Activated CD4-positive, alpha-beta T cell treated with anti-CD3 and anti-CD28 coated beads, Interleukin-2, amount 50 U/mL, for 1 hour (primary cell): ENCODE results near the gene IDS.
"Not testable (repeated sequence)": the region's sequence is repeated elsewhere in the genome, so short reads cannot be mapped to it uniquely, and the experiment has no call there.

Source experiments
- DNase-seq: peaks from one replicate; pipeline ENCODE4 v3.0.0-alpha.2; 2020

The IDS gene

DNA sequence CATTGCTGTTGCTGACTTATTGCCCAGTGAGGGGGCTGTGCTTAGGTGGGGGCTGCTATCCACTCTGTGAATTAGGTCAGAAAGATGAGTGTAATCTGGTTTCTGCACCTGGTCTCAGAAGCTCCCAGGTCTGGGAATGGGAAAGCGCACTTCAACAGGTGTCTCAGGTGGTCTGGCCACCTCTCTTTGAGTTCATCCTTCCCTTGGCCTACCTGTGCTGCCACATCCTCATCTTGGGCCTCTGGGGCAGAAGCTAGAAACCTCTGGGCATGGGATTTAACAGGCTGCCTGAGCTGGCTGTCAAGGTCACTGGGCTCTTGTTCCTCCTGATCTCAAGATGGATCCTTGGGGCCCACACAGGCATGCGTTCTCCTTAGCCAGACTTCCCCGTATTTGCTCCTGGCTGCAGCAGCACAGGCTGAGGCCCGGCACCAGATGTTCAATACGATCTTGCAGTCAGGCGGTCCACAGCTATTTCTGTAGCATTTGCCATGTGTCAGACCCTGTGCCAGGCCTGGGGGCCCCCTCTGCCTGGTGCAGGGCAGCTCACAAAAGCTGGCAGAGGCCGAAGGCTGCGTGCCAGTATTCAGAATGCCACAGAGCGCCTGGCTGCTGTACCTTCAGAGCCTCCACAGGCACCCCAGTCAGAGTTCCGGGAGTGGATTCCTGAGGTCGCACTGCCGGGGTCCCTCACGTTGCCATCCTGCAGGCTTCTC lies 21.4 kb upstream of the IDS start:
- not testable (repeated sequence) for DNase-seq

DNA sequence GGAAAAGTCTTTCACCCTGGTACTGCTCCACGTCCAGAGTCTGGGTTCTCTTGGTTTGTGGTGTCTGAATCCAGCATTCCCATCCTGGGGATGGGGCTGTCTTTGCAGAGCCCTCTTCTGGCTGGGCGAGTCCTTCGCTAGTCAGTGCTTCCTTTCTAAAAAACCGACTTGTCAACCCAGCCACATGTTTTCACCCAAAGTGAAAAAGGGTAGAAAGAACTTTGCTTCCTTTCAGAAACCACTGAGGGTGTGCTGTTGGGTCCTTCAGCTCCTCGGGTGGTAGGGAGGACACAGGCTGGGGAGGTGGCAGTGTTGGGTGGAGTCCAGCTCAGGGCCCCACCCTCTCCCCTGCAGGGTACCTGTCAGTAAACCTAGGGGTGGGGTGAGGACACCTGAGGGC lies 20.8 kb upstream of the IDS start:
- DNase-seq = peak; percentile 22

DNA sequence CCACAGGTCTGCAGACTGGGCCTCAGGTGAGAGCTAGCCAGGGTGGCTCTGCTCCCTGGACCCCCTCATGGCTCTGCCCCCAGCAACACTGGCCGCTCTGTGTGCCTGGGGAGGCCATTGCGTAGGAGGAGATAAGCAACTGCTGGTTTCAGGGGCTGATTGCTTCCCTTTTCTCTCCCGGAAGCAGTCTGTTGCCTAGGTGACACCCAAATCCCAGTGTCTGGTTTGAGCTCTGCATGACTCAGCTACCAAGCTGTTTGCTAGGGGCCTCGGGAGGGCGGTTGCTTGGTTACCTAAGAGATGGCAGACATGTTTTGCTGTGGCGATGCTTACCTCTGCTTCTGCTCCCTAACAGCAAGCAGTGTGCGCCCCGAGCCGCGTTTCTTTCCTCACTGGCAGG lies 20.3 kb upstream of the IDS start:
- peak; percentile 59 for DNase-seq

DNA sequence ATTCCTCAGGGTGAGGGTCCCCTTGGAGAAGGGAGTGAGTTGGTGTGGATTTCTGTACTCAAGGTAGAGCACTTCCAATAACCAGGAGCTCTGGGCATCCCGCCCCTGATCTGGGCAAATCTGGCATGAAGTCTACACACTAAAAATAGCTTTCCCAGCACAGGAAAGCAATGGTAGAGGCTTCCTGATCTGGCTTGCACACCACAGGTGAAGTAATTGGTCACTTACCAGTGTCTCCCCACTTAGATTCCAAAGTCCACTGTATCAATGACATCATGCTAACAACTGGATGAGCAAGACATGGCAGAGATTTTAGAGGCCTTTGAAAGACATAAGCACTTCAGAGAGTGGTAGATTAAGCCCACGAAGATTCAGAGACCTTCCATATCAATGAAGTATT lies 17.8 kb upstream of the IDS start:
- DNase-seq = no peak

DNA sequence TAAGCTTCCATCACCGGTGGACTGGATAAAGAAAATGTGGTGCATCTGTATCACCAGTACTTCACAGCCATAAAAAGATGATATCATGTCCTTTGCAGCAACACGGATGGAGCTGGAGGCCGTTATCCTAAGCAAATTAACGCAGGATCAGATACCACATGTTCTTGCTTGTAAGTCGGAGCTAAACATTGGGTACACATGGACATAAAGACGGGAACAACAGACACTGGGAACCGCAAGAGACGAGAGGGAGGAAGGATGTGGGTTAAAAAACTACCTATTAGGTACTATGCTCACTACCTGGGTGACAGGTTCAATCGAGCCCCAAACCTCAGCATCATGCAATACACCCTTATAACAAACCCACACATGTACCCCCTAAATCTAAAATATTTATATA lies 16.3 kb upstream of the IDS start:
- DNase-seq = no peak

DNA sequence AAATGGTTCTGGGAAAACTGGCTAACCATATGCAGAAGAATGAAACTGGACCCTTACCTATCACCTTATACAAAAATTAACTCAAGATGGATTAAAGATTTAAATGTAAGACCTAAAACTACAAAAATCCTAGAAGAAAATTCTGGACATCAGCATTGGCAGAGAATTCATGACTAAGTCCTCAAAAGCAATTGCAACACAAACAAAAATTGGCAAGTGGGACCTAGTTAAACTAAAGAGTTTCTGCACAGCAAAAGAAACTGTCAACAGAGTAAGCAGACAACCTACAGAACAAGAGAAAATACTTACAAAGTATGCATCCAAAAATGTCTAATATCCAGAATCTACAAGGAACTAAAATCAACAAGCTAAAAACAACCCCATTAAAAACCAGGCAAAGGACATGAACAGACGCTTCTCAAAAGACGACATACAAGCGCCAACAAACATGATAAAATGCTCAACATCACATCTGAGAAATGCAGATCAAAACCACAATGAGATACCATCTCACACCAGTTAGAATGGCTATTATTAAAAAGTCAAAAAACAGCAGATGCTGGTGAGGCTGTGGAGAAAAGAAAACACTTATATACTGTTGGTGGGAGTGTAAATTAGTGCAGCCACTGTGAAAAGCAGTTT lies 15.7 kb upstream of the IDS start:
- DNase-seq = not testable (repeated sequence)

DNA sequence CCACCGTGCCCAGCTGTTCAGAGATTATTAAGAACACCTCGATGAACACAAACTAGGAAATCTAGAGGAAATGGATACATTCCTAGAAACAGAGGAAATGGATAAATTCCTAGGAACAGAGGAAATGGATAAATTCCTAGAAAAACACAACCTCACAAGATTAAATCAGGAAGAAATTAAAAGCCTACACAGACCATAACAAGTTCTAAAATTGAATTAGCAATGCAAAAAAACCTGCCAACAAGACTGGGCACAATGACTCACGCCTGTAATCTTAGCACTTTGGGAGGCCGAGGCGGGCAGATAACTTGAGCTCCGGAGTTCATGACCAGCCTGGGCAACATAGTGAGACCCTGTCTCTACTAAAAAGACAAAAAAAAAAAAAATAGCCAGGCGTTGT lies 13.1 kb upstream of the IDS start:
- DNase-seq = no peak

DNA sequence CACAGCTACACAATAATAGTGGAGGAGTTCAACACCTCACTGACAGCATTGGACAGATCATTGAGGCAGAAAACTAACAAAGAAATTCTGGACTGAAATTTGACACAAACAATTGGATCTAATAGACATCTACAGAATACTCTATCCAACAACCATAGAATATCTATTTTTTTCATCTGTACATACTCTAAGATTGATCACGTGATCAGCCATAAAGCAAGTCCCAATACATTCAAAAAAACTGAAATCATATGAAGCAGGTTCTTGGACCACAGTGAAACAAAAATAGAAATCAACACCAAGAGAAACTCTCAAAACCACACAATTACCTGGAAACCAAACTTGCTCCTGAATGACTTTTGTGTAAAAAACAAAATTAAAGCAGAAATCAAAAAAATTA lies 12.2 kb upstream of the IDS start:
- no peak for DNase-seq

DNA sequence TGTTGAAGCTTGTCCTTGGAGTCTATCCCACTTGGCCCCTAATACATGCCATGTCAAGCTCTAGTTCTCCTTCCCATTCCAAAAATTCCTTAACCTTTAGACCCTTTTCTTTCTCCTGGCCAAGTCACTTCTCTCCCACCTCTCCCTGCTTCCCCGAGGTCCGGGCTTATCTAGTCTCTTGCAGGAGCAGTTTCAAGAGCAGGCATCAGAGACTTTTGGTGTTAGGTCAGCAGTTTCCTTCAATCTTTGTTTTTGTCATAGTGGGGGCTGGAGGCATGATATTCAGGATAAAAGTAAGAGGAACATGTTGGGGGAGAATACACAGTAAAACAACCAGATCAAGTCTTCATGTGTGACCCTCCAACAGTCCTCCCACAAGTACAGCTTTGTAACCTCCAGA lies 11.5 kb upstream of the IDS start:
- no peak for DNase-seq

DNA sequence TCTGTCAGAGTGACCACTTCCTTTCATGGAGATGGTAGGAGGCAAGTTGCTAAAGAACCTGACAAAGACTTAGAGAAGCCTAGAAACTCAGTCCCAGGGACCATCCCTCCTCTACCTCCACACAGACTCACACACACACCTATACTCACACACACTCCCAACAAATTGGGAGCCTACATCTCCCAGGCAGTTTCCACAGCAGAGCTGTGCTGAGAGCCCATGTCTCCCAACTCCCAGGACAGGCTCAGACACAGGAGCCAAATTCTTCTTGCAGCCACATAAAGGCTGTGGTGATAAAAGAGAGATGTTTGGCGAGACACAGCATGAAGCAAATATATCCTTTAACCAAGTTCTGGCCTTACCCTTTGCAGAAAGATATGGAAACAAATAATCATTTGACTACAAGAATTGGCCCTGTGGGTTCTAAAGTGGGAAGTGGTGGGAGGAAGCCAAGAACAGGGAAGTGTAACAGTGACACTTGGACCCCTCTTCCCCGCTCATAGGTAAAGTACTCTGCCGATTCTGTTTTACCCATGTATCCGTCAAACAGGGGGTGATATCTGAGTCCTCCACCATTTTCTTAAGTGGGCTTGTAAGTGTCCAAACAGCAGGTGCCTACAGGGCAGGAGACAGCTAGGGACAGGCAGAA lies 11.0 kb upstream of the IDS start:
- no peak for DNase-seq

DNA sequence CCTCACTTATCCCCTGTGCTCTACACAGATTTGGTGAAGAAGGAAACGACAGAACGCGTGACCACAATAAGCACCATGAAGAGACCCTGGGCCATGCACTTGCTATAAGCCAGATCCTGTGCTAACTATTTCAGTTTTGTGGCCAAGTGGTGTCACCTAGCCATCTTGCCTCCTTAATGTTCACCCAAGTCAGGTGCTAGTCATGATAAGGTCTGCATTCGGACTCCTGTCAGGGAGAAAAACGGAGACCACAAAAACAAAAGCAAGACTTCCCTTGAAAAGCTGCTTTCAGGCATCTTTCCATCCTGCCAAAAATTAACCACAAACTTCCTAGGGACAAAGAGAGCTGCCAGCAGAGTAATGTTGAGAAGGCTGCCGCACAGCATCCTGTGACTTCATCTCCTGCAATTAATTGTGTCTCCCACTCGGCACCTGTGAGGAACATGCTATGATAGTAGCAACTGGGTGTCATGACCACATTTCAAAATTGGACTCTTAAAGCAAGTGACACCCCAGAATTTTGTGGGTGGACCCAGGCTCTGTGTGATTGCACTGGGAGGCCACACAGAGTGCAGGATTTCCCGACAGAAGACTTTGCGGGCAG lies 8.8 kb upstream of the IDS start:
- DNase-seq = no peak

DNA sequence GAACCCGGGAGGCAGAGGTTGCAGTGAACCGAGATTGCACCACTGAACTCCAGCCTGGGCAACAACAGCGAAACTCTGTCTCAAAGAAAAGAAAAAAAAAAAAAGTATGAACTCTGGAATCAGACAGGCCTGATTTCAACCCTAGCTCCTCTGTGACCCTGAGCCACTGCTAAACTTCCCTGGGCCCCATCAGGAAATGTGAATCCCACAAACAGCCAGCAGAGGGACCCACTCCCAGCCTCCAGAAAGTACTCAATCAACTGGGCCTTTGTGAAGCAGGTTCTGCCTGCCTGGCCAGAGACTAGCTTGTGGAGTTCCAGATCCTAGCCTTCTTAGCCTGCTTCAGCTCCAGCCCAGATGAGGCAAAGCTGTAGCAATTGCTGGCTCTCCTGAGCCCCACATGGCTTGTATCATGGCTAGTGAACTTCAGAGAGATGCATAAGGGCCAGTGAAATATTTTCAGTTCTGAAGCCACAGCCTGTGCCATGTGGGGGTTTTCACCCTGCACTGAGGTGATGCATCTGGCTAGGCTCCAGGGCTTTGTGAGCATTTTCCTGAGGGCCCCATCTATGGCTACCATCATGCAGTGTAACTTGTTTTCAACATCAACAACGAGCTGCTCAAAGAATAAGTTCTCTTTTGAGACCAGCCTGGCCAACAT lies 7.2 kb upstream of the IDS start:
- DNase-seq = peak; percentile 59

DNA sequence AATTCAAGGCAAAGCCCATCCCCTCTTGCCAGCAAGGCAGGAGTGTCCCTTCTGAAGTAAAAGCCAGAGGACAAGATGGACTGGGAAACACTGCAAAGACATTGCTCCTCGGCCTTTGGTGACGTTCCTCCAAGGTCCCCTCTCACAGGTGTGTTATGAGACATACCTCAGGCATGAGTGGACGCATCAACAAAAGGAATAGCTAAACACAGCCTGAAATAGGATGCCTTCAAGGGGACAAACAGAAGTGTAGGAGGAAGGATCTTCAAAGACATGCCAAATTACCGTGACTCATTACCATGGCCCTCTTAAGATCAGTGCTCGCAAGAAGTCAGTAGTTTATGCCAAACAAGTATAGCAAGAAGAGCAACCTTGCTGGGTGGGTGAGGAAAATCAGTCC lies 6.0 kb upstream of the IDS start:
- DNase-seq = no peak

DNA sequence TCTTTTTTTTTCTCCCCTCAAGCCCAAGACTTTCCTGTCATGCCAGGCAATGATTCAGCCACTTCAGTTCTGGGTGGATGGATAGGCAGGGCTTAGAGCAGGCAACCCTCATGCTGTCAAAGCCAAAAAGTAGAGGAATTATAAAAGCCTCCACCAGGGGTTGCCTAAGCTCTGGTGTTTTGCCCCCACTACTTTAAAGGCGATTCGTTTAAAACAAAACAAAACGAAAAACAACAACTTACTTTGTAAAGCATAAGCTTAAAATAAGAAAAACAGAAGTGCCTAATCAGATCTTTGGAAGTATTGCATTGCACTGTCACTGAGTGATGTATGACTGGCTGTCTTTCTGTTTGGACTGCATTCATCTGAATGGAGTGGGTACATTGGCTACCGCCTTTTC lies 5.3 kb upstream of the IDS start:
- DNase-seq = no peak

DNA sequence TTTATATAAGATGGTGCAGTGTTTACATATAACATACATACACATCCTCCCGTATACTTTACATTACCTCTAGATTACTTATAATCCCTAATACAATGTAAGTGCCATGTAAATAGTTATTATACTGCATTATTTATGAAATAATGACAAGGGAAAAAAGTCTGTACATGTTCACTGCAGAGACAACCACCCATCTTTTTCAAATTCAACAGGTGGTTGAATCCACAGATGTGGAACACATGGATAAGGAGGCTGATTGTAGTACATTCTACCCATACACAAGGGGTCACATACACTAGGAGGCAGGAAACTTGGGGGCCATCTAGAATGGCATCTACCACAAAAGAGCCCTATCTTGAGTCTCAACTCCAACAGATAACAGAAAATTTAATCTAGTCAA lies 3.4 kb upstream of the IDS start:
- DNase-seq = no peak

DNA sequence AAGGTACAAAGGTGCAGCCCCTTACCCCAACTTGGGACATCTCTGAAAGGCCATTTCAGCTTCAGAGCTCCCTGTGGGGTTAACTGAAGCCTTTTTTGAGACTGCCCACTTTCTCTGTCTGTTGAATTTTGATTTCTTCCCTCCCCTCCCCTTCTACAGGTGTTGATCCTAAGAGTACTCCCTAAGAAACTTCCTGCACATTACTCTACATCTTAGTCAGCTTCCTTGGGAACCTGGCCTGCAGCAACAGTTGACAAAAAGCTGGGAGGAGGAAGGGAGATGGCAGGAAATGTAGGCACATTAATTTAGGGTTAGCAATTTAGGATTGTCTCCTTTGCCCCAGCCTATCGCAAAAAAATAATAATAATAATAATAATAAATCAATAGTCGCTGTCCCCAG lies 1.2 kb upstream of the IDS start:
- DNase-seq = no peak

DNA sequence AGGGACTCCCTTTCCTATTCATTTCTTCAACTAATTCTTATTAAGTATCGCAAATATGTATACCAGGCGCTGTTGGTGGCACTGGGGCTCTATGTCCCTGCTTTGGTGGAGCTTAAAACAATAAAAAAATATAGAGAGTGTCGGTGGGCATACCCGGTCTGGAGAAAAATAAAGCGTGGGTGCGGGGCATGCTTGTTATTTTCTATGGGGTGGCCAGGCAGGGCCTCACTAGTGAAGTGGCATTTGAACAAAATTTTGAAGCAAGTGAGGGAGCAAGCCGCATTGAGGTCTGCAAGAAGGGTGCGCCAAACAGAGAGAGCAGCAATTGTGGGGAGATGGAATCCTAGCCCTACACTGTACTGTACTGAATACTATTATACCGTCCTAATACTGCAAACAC lies 565 bp upstream of the IDS start:
- DNase-seq = no peak

DNA sequence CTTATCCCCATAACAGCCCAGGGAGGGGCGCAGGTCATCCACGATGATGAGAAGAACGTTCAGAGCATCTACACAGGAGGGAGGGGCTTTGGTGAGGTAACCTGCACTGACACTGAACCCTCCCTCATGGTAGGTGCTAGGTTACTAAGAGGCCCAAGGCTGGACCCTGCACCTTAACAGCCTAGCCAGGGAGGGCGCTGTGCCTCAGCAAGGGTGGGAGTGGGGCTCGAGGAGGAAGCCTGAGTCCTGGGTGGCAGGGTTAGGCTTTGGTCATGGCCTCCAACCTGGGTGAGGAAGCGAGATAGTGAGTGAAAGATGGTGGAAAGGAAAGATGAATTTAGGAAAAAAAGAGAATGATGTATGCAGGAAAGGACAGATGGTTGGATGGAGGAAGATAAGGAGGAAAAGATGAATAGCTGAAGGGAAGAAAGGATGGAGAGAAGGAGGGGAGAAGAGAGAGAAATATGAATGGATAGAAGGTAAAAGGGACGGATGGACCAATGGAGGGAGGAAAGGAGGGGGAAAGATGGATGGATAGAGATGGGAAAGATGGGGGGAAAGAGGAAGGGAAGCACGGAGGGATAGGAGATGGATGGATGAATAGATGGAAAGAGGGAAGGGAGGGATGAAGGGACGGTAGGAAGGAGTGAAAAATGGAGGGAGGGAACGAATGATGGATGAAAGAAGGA lies 736 bp downstream of the IDS start:
- DNase-seq = peak; percentile 65

DNA sequence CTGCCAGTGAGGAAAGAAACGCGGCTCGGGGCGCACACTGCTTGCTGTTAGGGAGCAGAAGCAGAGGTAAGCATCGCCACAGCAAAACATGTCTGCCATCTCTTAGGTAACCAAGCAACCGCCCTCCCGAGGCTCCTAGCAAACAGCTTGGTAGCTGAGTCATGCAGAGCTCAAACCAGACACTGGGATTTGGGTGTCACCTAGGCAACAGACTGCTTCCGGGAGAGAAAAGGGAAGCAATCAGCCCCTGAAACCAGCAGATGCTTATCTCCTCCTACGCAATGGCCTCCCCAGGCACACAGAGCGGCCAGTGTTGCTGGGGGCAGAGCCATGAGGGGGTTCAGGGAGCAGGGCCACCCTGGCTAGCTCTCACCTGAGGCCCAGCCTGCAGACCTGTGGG lies 1.7 kb downstream of the IDS start:
- DNase-seq = peak; percentile 59

DNA sequence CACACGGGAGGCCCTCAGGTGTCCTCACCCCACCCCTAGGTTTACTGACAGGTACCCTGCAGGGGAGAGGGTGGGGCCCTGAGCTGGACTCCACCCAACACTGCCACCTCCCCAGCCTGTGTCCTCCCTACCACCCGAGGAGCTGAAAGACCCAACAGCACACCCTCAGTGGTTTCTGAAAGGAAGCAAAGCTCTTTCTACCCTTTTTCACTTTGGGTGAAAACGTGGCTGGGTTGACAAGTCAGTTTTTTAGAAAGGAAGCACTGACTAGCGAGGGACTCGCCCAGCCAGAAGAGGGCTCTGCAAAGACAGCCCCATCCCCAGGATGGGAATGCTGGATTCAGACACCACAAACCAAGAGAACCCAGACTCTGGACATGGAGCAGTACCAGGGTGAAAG lies 2.2 kb downstream of the IDS start:
- DNase-seq = not testable (repeated sequence)

DNA sequence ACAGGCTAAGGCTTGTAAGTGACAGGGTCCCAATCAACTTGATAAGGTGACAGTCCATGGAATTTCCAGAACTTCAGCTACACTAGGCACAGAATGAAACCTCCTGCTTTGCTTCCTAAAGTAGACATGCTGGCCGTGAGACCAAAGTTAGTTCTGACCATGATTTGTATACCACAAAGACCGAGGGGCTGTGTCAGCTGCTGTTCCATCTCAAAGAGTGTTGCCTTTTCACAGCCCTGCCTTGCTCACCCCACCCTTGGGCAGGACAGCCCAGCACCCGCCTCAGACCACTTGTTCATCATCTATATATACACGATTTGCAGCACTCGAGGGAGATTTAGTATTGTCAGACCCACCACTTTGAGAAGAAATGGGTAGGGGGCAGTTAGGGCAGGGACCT lies 5.3 kb downstream of the IDS start:
- no peak for DNase-seq

DNA sequence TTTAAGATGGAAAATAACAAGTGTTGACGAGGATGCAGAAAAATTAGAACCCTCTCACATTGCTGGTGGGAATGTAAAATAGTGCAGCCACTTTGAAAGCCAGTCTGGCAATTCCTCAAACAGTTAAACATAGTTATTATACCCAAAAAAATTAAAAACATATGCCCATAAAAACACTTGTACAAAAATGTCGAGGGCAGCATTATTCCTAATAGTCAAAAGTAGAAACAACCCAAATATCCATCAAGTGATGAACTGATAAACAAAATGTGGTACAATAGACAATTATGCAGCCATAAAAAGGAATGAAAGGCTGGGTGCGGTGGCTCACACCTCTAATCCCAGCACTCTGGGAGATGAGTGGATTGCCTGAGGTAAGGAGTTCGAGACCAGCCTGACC lies 6.3 kb downstream of the IDS start:
- DNase-seq = no peak

DNA sequence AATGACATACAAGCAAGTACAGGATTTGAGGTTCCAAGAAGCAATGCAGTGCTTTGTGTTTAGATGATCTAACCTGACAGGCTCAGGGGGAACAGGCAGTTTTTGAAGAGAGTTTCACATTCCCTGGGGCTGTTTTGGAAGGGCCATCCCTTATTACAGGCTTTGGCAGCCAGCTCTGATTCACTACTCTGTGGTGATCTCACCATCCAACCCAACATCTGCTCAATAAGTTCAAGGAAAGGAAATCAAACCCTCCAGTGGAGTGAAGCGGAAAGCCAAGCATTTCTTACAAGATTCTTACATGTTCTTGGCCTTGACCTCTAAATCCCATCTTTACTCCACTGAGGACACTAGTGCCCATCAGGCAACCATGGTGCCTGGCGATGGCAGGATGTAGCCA lies 7.5 kb downstream of the IDS start:
- no peak for DNase-seq
